K562 (cell line): ENCODE data around the gene HARS2. TPM values are rescaled to one million over a fixed set of nuclear protein-coding genes. Genes with fewer than 3 reads are reported as not detected.
A peak's percentile ranks its signal among the peaks of the same experiment; 100 is the strongest.

Experiments used
- DMBX1 ChIP-seq: fragments of 250-450 bp; sonication (Bioruptor Pico); IDR thresholded peaks from 2 replicates; pipeline ENCODE4 v1.8.0; 2022; ENCODE audit warnings: inconsistent platforms, mild to moderate bottlenecking, moderate library complexity, borderline replicate concordance
- E2F3 ChIP-seq: fragments of 250-450 bp; sonication (Bioruptor Pico); IDR thresholded peaks from 2 replicates; pipeline ENCODE4 v1.4.0; 2020; ENCODE audit warnings: mild to moderate bottlenecking
- FOS ChIP-seq: IDR thresholded peaks from 3 replicates; pipeline ENCODE4 v1.6.1; 2011; ENCODE audit not compliant: insufficient read length; ENCODE audit errors: extremely low read depth
- NCOA2 ChIP-seq, 2 experiments: fragments of 450-650 bp; IDR thresholded peaks; 2 replicates each; pipeline ENCODE4 v1.6.1; 2018; ENCODE audit warnings: mild to moderate bottlenecking in 2 of 2, moderate library complexity in 1 of 2; ENCODE audit not compliant: partially characterized antibody in 2 of 2
- NCOA6 ChIP-seq: fragments of 450-650 bp; IDR thresholded peaks from 2 replicates; pipeline ENCODE4 v1.6.1; 2017; ENCODE audit warnings: mild to moderate bottlenecking
- RFX5 ChIP-seq: IDR thresholded peaks from 2 replicates; pipeline ENCODE4 v1.6.1; 2011; ENCODE audit warnings: low read depth, mild to moderate bottlenecking, improper control_type of control experiment, low read length
- SIN3A ChIP-seq, 2 experiments: fragments of 150-350 bp in 1 of 2; IDR thresholded peaks; 2 replicates each; pipeline ENCODE4 v1.6.1; 2011 to 2016; ENCODE audit warnings: borderline replicate concordance in 2 of 2, low read depth in 2 of 2, low read length in 2 of 2, mild to moderate bottlenecking in 2 of 2, moderate library complexity in 2 of 2; ENCODE audit not compliant: control insufficient read depth in 1 of 2
- SMARCA4 ChIP-seq: fragments of 450-650 bp; IDR thresholded peaks from 2 replicates; pipeline ENCODE4 v1.6.1; 2016
- TFE3 ChIP-seq: fragments of 450-650 bp; formaldehyde crosslinking; IDR thresholded peaks from 2 replicates; pipeline ENCODE4 v1.4.0; 2020; ENCODE audit warnings: mild to moderate bottlenecking, mixed read lengths
- ZFP30 ChIP-seq: fragments of 250-450 bp; sonication (Bioruptor Pico); IDR thresholded peaks from 2 replicates; pipeline ENCODE4 v1.8.0; 2022; ENCODE audit warnings: moderate library complexity, mild to moderate bottlenecking, inconsistent platforms, borderline replicate concordance
- ZNF134 ChIP-seq: fragments of 250-450 bp; sonication (Bioruptor Pico); conservative IDR thresholded peaks from 2 replicates; pipeline ENCODE4 v1.4.0; 2020
- ZNF217 ChIP-seq: sonication (generic); formaldehyde crosslinking; IDR thresholded peaks from 2 replicates; pipeline ENCODE4 v1.8.0; 2022; ENCODE audit warnings: mild to moderate bottlenecking, missing genetic modification reagents
- ZNF592 ChIP-seq: fragments of 450-650 bp; IDR thresholded peaks from 2 replicates; pipeline ENCODE4 v1.6.1; 2017; ENCODE audit warnings: antibody characterized with exemption, mild to moderate bottlenecking
- polyA plus RNA-seq, 8 experiments: library from polyadenylated mRNA; depleted of rRNA in 4 of 8; stranded (reverse) in 5 of 8; unstranded in 3 of 8; fragments of >200 nt; fragmentation: Nextera tagmentation in 2 of 8; fragmentation: Illumina TruSeq in 1 of 8; extraction: Ambion mirVana in 2 of 8; extraction: Trizol in 1 of 8; gene quantifications; 2 replicates each; pipeline versions ENCODE4 v1.2.1 to v1.2.3, GENCODE V29; 2011 to 2014; ENCODE audit warnings: inconsistent platforms in 1 of 8, missing spikeins in 1 of 8
- total RNA-seq, 7 experiments: library from RNA; depleted of rRNA in 6 of 7; stranded (reverse); fragments of >200 nt in 6 of 7; fragmentation: Illumina TruSeq in 2 of 7; extraction: Trizol in 2 of 7; gene quantifications; 2 replicates each; pipeline versions ENCODE4 v1.2.1 to v1.2.3, GENCODE V29; 2011 to 2021; ENCODE audit warnings: low replicate concordance in 1 of 7
- TF ChIP-seq, protein P1 (sequence below): fragments of 450-650 bp; conservative IDR thresholded peaks from 2 replicates; pipeline ENCODE4 v1.6.1; 2016; ENCODE audit warnings: missing genetic modification characterization, low read depth, mild to moderate bottlenecking, missing compliant biosample characterization, moderate library complexity
- TF ChIP-seq, protein P2 (sequence below), 3 experiments: fragments of 200-800 bp in 1 of 3; sonication (Bioruptor generic) in 1 of 3; sonication (generic) in 1 of 3; formaldehyde crosslinking in 1 of 3; IDR thresholded peaks; 2 replicates each; pipeline versions ENCODE4 v1.6.1 to v1.8.0; 2016 to 2022; ENCODE audit warnings: mild to moderate bottlenecking in 2 of 3, missing compliant biosample characterization in 2 of 3, missing genetic modification characterization in 2 of 3, missing genetic modification reagents in 1 of 3
- TF ChIP-seq, protein P3 (sequence below): fragments of 250-450 bp; sonication (Bioruptor Pico); IDR thresholded peaks from 2 replicates; pipeline ENCODE4 v1.9.0; 2021; ENCODE audit warnings: mild to moderate bottlenecking

HARS2 gene
- total and polyA plus RNA-seq, 9 of the 15 experiments (the other 6 are each of a cell fraction or from before 2014, with no cell fraction given), result 8.5 to 41.6 (median 27.1) TPM

- TF ChIP-seq RFX5 (no peak), ZNF134 (CRISPR knock-in tag) (peak; percentile 70), SIN3A (IDR thresholded peaks at IDR 0.05; ENCODE audit: borderline replicate concordance in 2 of 2, control insufficient read depth in 1 of 2, low read depth in 2 of 2, low read length in 2 of 2) (peak; percentile 89 to 98), FOS (no peak), SMARCA4 (peak; percentile 37; the same call in 1 of the 2 replicates), NCOA6 (0 out of 2 replicates have a peak, but pooled peaks have one; percentile 25), E2F3 (CRISPR knock-in tag) (no peak), ZFP30 (CRISPR knock-in tag) (no peak), TFE3 (CRISPR knock-in tag) (no peak), NCOA2 (IDR thresholded peaks at IDR 0.05; ENCODE audit: partially characterized antibody in 2 of 2) (no peak), ZNF217 (CRISPR knock-in tag) (no peak), DMBX1 (CRISPR knock-in tag) (no peak; the same call in 1 of the 2 replicates), ZNF592 (0 out of 2 replicates have a peak, but pooled peaks have one; percentile 33)
- TF ChIP-seq, protein P1, sequence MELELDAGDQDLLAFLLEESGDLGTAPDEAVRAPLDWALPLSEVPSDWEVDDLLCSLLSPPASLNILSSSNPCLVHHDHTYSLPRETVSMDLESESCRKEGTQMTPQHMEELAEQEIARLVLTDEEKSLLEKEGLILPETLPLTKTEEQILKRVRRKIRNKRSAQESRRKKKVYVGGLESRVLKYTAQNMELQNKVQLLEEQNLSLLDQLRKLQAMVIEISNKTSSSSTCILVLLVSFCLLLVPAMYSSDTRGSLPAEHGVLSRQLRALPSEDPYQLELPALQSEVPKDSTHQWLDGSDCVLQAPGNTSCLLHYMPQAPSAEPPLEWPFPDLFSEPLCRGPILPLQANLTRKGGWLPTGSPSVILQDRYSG (tag), result 0 out of 2 replicates have a peak, but pooled peaks have one; percentile 45
- TF ChIP-seq, protein P2, sequence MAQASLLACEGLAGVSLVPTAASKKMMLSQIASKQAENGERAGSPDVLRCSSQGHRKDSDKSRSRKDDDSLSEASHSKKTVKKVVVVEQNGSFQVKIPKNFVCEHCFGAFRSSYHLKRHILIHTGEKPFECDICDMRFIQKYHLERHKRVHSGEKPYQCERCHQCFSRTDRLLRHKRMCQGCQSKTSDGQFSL (CRISPR knock-in tag; IDR thresholded peaks at IDR 0.05), result peak; percentile 52; the same call in 1 of the 2 replicates
- TF ChIP-seq, protein P2 (tag; IDR thresholded peaks at IDR 0.05), result no peak
- TF ChIP-seq, protein P3, sequence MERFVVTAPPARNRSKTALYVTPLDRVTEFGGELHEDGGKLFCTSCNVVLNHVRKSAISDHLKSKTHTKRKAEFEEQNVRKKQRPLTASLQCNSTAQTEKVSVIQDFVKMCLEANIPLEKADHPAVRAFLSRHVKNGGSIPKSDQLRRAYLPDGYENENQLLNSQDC, result no peak
These were observed 26.7 kb upstream of the HARS2 start, which contains the start of gene WDR55 (continued) for GRCh38 chr5:140664359-140665119.
